Heart right ventricle (tissue), 16 donors: ENCODE measurements around the gene HOMER3. TPM values are rescaled to one million over a fixed set of nuclear protein-coding genes. Genes with fewer than 3 reads are reported as not detected.

ENCODE experiments used
- ATAC-seq, 8 donors: fragments of 200-7000 bp; cut with Tn5 transposase; one replicate each; pipeline ENCODE4 v1.9.1; 2020; ENCODE audit warnings: mild to moderate bottlenecking in 8 of 8, moderate library complexity in 8 of 8, moderate number of reproducible peaks in 1 of 8
- DNase-seq, 2 donors: peaks; one replicate each; pipeline ENCODE4 v3.0.0-alpha.2; 2020
- H3K27ac ChIP-seq, 10 donors: fragments of 200-600 bp; sonication (generic) in 2 of 10; one replicate each; pipeline versions ENCODE4 v1.5.0 to v1.8.0; 2020 to 2022; ENCODE audit warnings: mild to moderate bottlenecking in 3 of 10
- H3K27me3 ChIP-seq, 7 donors: fragments of 200-600 bp; one replicate each; pipeline ENCODE4 v1.8.0; 2021 to 2022; ENCODE audit warnings: mild to moderate bottlenecking in 2 of 7
- H3K36me3 ChIP-seq, 9 donors: fragments of 200-600 bp; sonication (generic) in 1 of 9; one replicate each; pipeline versions ENCODE4 v1.5.0 to v1.8.0; 2020 to 2022; ENCODE audit warnings: mild to moderate bottlenecking in 2 of 9
- H3K4me1 ChIP-seq, 9 donors: fragments of 200-600 bp; sonication (generic) in 1 of 9; one replicate each; pipeline versions ENCODE4 v1.5.0 to v1.8.0; 2020 to 2022; ENCODE audit warnings: mild to moderate bottlenecking in 4 of 9
- H3K4me3 ChIP-seq, 10 donors: fragments of 200-600 bp; sonication (generic) in 2 of 10; one replicate each; pipeline versions ENCODE4 v1.5.0 to v1.8.0; 2020 to 2022; ENCODE audit warnings: mild to moderate bottlenecking in 7 of 10, moderate library complexity in 2 of 10
- H3K9me3 ChIP-seq, 11 donors: fragments of 200-600 bp in 10 of 11; sonication (generic) in 2 of 11; one replicate each; pipeline versions ENCODE4 v1.5.0 to v1.8.0; 2013 to 2022; ENCODE audit warnings: mild to moderate bottlenecking in 2 of 11, control low read depth in 1 of 11, moderate library complexity in 1 of 11
- CTCF ChIP-seq, 9 donors: fragments of 200-600 bp; sonication (generic) in 2 of 9; IDR thresholded peaks; one replicate each; pipeline versions ENCODE4 v1.5.0 to v1.8.0; 2021 to 2022; ENCODE audit warnings: antibody characterized with exemption in 9 of 9, mild to moderate bottlenecking in 5 of 9, moderate library complexity in 1 of 9
- WGBS, 2 donors: extraction: QIAGEN DNeasy Blood & Tissue Kit; methylation state at CpG; one replicate each; pipeline ENCODE4 v1.1.7; 2013; ENCODE audit warnings: inconsistent platforms in 1 of 2; 5-methylcytosine and 5-hydroxymethylcytosine counted together
- intact Hi-C, 10 donors: fragments of 100-400 bp; cut with DNase I; formaldehyde crosslinking; loops; one replicate each; pipeline versions ENCODE4 v1.11.1 to v1.14.2; 2022
- polyA plus RNA-seq, 2 donors: library from polyadenylated mRNA; stranded (reverse); fragments of 200-250 nt; gene quantifications; one replicate each; pipeline ENCODE4 v1.2.3, GENCODE V29; 2013
- total RNA-seq, 10 donors: library from RNA; stranded (reverse); fragmentation: NEBNext Ultra II Directional in 3 of 10; extraction: Animal tissue kit (Norgen Biotek cat#: 25700) in 3 of 10; gene quantifications; one replicate each; pipeline versions ENCODE4 v1.2.1 to v1.2.4, GENCODE V29; 2021 to 2023
- donor health status: Arrhythmogenic right ventricular cardiomyopathy.
- donor health status: ischemic (EF 13 %, LVEDD 7.1; RV severe dilation, severe dysfunction).
- donor health status: healthy with polysubstance abuse.
- donor health status: DM: no; HTN: yes; CAD: no.
- donor health status: DM: no; HTN: no; CAD: no.
- donor health status: ischemic (EF 25% LVEDD 6.9; RV normal size, moderate dysfunction).
- donor health status: ischemic (EF 25% LVEDD 5.7; RV mildly dilated, moderate dysfunction).
- donor health status: healthy.
- donor health status: DM: yes; HTN: yes; CAD: no.
- donor health status: Ischemic cardiomyopathy.
- donor health status: ischemic (EF 35%, LVEDD 5.7; RV mildly dilated, moderate dysfunction).
- donor health status: nonischemic (EF 11% LVEDD 7.7; RV severe dilation, severe dysfunction).
- donor health status: DM: yes; HTN: yes; CAD: no.
- donor health status: PGD.
- donor health status: ischemic (EF 29% LVEDD 5.4; RV normal size, mild dysfunction).
- donor health status: nonischemic (EF 23%, LVEDD 6.1; RV moderate dilation, normal function).

HOMER3 gene
- total and polyA plus RNA-seq, 12 donors: 10.4 to 24.8 (median 14.8) TPM

GRCh38 chr19:18897094-18898029 is 43.7 kb downstream of the HOMER3 start:
- peaks cover 0 to 37% (median 17%) of the 10 kb centered on the region in 7 donors for H3K27me3 ChIP-seq
- intact Hi-C loops: loop anchor here in 1 of 10 donors (10.0 kb wide), 1 partner anchor 87 kb away; no protein-coding TSS in a partner anchor

GRCh38 chr19:18896421-18896841 is 44.6 kb downstream of the HOMER3 start:
- no peaks in the 10 kb centered on the region for H3K9me3 ChIP-seq
- H3K27ac ChIP-seq: no peak overlapping the region
- DNase-seq: no peak
- WGBS, 2 donors: 22 to 26% methylated on average over 30 to 33 of the region's 33 CpGs
- no peak for TF ChIP-seq CTCF (IDR thresholded peaks at IDR 0.05)
- peak overlapping the region in 3 of 10 donors; percentile 7 to 24 (median 17) for H3K4me3 ChIP-seq
- peaks cover 3 to 37% (median 16%) of the 10 kb centered on the region in 9 donors for H3K4me1 ChIP-seq
- peaks cover 0 to 37% (median 17%) of the 10 kb centered on the region in 7 donors for H3K27me3 ChIP-seq
- H3K36me3 ChIP-seq: peaks cover 0 to 30% (median 9%) of the 10 kb centered on the region in 9 donors
- intact Hi-C loops: loop anchor here in 1 of 10 donors (10.0 kb wide), 1 partner anchor 88 kb away; no protein-coding TSS in a partner anchor
- no peak for ATAC-seq

More at GRCh38 chr19:18897094-18898029, 43.7 kb downstream of the HOMER3 start:
- no peaks in the 10 kb centered on the region for H3K9me3 ChIP-seq
- no peak overlapping the region for H3K4me3 ChIP-seq
- DNase-seq (no peak), ATAC-seq (no peak)
- H3K27ac ChIP-seq: no peak overlapping the region
- H3K4me1 ChIP-seq: peaks cover 3 to 37% (median 16%) of the 10 kb centered on the region in 9 donors
- peaks cover 0 to 34% (median 9%) of the 10 kb centered on the region in 9 donors for H3K36me3 ChIP-seq
- no peak for TF ChIP-seq CTCF (IDR thresholded peaks at IDR 0.05)
- 94 to 96% methylated on average over 25 of the region's 25 CpGs for WGBS, 2 donors

GRCh38 chr19:18895824-18896341 is 45.1 kb downstream of the HOMER3 start, which contains the start of gene CERS1:
Gene CERS1 (minus strand): TSS chr19:18896158. CDS start chr19:18896072, 86 bp downstream.
- peaks cover 0 to 37% (median 17%) of the 10 kb centered on the region in 7 donors for H3K27me3 ChIP-seq
- H3K36me3 ChIP-seq: peaks cover 0 to 25% (median 9%) of the 10 kb centered on the region in 9 donors
- H3K9me3 ChIP-seq: no peaks in the 10 kb centered on the region
- no peak for DNase-seq
- peaks cover 3 to 37% (median 16%) of the 10 kb centered on the region in 9 donors for H3K4me1 ChIP-seq
- 0 to 1% methylated on average over 42 to 89 of the region's 89 CpGs for WGBS, 2 donors
- H3K4me3 ChIP-seq: peak within 1 kb of the TSS; percentile 28 to 63 (median 51)
- no peak for ATAC-seq
- no peak for TF ChIP-seq CTCF (IDR thresholded peaks at IDR 0.05)
- intact Hi-C loops: loop anchor here in 1 of 10 donors (10.0 kb wide), 1 partner anchor 89 kb away; no protein-coding TSS in a partner anchor
- H3K27ac ChIP-seq: peak within 1 kb of the TSS in 1 of 10 donors; percentile 9
